ENCODE results near the gene OR10H3.

DNA sequence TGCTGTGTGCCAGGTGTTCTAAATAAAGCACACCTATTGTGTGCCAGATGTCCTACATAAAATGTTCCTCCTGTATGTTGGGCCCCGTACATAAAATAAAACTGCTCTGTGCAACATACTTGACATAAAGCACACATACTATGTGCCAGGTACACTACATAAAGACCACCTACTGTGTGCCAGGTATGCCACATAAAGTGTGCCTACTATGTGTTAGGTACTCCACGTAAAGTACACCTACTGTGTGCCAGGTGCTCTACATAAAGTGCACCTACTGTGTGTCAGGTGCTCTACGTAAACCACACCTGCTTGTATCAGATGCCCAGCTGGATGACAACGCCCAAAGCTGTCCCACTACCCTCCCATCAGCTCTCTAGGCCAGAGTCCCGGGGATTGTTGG, 43.9 kb downstream of the OR10H3 start:
- TF ChIP-seq CTCF (IDR thresholded peaks at IDR 0.05) (no peak), POLR2A (IDR thresholded peaks at IDR 0.05) (no peak)
